ENCODE data around the gene PHF10.

The PHF10 gene

GRCh38 chr6:169726049-169726400 lies 1.7 kb upstream of the PHF10 start:
- no peak for DNase-seq (ENCODE audit: low read depth)
- peak overlapping the region; percentile 72 for H3K4me3 ChIP-seq (ENCODE audit: low read depth, low read length)
- no peak for TF ChIP-seq MYC (IDR thresholded peaks at IDR 0.05; ENCODE audit: low read depth, low read length)
- TF ChIP-seq POLR2A (IDR thresholded peaks at IDR 0.05; ENCODE audit: extremely low read depth, insufficient read length): no peak
- TF ChIP-seq MAX (IDR thresholded peaks at IDR 0.05; ENCODE audit: low read depth, low read length): no peak
- no peak for TF ChIP-seq CTCF (IDR thresholded peaks at IDR 0.05; ENCODE audit: low read depth, low read length)

- peak; percentile 75 for DNase-seq (ENCODE audit: low read depth)
- TF ChIP-seq POLR2A (IDR thresholded peaks at IDR 0.05; ENCODE audit: extremely low read depth, insufficient read length): no peak
- TF ChIP-seq MAX (IDR thresholded peaks at IDR 0.05; ENCODE audit: low read depth, low read length): peak; percentile 73
- TF ChIP-seq CTCF (IDR thresholded peaks at IDR 0.05; ENCODE audit: low read depth, low read length): no peak
- peak; percentile 24; the same call in 1 of the 2 replicates for TF ChIP-seq MYC (IDR thresholded peaks at IDR 0.05; ENCODE audit: low read depth, low read length)
- peak overlapping the region; percentile 72 for H3K4me3 ChIP-seq (ENCODE audit: low read depth, low read length)
Observed at GRCh38 chr6:169725125-169726048, 1.1 kb upstream of the PHF10 start.

GRCh38 chr6:169723991-169724493 lies 258 bp downstream of the PHF10 start:
- TF ChIP-seq CTCF (IDR thresholded peaks at IDR 0.05; ENCODE audit: low read depth, low read length) (no peak), MAX (IDR thresholded peaks at IDR 0.05; ENCODE audit: low read depth, low read length) (no peak), MYC (IDR thresholded peaks at IDR 0.05; ENCODE audit: low read depth, low read length) (no peak), POLR2A (IDR thresholded peaks at IDR 0.05; ENCODE audit: extremely low read depth, insufficient read length) (no peak)
- peak; percentile 66 for DNase-seq (ENCODE audit: low read depth)
- H3K4me3 ChIP-seq (ENCODE audit: low read depth, low read length): no peak overlapping the region

GRCh38 chr6:169723200-169723909 lies 945 bp downstream of the PHF10 start:
- peak; percentile 85 for DNase-seq (ENCODE audit: low read depth)
- TF ChIP-seq MYC (IDR thresholded peaks at IDR 0.05; ENCODE audit: low read depth, low read length): no peak; the same call in 1 of the 2 replicates
- H3K4me3 ChIP-seq (ENCODE audit: low read depth, low read length): peak overlapping the region; percentile 93

- H3K4me3 ChIP-seq (ENCODE audit: low read depth, low read length): peak overlapping the region; percentile 93
- TF ChIP-seq MAX (IDR thresholded peaks at IDR 0.05; ENCODE audit: low read depth, low read length) (0 out of 2 replicates have a peak, but pooled peaks have one; percentile 13), POLR2A (IDR thresholded peaks at IDR 0.05; ENCODE audit: extremely low read depth, insufficient read length) (no peak)
- peak; percentile 81 for DNase-seq (ENCODE audit: low read depth)
Observed at GRCh38 chr6:169722362-169723199, 1.7 kb downstream of the PHF10 start.

GRCh38 chr6:169720207-169720855 lies 4.0 kb downstream of the PHF10 start:
- H3K4me3 ChIP-seq (ENCODE audit: low read depth, low read length): no peak overlapping the region
- TF ChIP-seq CTCF (IDR thresholded peaks at IDR 0.05; ENCODE audit: low read depth, low read length) (peak; percentile 14), MAX (IDR thresholded peaks at IDR 0.05; ENCODE audit: low read depth, low read length) (no peak), POLR2A (IDR thresholded peaks at IDR 0.05; ENCODE audit: extremely low read depth, insufficient read length) (no peak)
- DNase-seq (ENCODE audit: low read depth): no peak
